ENCODE results near the gene RIPK3.
A peak's percentile ranks its signal among the peaks of the same experiment; 100 is the strongest.

GRCh38 chr14:24332268-24332993 is 7.4 kb downstream of the RIPK3 start:
- TF ChIP-seq CTCF (IDR thresholded peaks at IDR 0.05; ENCODE audit: low read depth, low read length, missing input control) (peak; percentile 76), SP1 (IDR thresholded peaks at IDR 0.05) (no peak), HNF4A (conservative IDR thresholded peaks at IDR 0.05) (no peak), YY1 (IDR thresholded peaks at IDR 0.05) (no peak), GABPA (IDR thresholded peaks at IDR 0.05 in 1 of 2, conservative IDR thresholded peaks at IDR 0.05 in 1 of 2) (no peak), TAF1 (conservative IDR thresholded peaks at IDR 0.05) (no peak)

Measured in liver (tissue), 3 donors.